HUES64 (cell line): ENCODE results near the gene KRT31.
"Not testable (repeated sequence)": the region's sequence is repeated elsewhere in the genome, so short reads cannot be mapped to it uniquely, and the experiment has no call there.

Experiments used
- H3K27ac ChIP-seq: 2 replicates; pipeline ENCODE4 v1.7.0; 2013; ENCODE audit warnings: low read depth, low read length, inconsistent platforms
- H3K27me3 ChIP-seq: 2 replicates; pipeline ENCODE4 v1.6.1; 2013; ENCODE audit warnings: mild to moderate bottlenecking, low read length; ENCODE audit not compliant: insufficient read depth
- H3K36me3 ChIP-seq: 2 replicates; pipeline ENCODE4 v1.6.1; 2013; ENCODE audit warnings: mild to moderate bottlenecking, low read length; ENCODE audit not compliant: insufficient read depth
- H3K4me1 ChIP-seq: 2 replicates; pipeline ENCODE4 v1.6.1; 2013; ENCODE audit warnings: mild to moderate bottlenecking, low read length, moderate library complexity; ENCODE audit not compliant: insufficient read depth
- H3K4me3 ChIP-seq: 2 replicates; pipeline ENCODE4 v1.5.1; 2013; ENCODE audit warnings: mild to moderate bottlenecking, low read length, moderate library complexity
- H3K9ac ChIP-seq: 2 replicates; pipeline ENCODE4 v1.6.1; 2013; ENCODE audit warnings: mild to moderate bottlenecking, low read depth, low read length
- H3K9me3 ChIP-seq: 2 replicates; pipeline ENCODE4 v1.6.1; 2013; ENCODE audit warnings: low read depth, low read length; ENCODE audit not compliant: insufficient read depth
- whole genome bisulfite sequencing: fragments of 150-250, 120-280 bp; methylation state at CpG from one replicate; pipeline ENCODE4 v1.1.7; 2013; ENCODE audit warnings: missing lambda C conversion rate; 5-methylcytosine and 5-hydroxymethylcytosine counted together

The KRT31 gene

DNA sequence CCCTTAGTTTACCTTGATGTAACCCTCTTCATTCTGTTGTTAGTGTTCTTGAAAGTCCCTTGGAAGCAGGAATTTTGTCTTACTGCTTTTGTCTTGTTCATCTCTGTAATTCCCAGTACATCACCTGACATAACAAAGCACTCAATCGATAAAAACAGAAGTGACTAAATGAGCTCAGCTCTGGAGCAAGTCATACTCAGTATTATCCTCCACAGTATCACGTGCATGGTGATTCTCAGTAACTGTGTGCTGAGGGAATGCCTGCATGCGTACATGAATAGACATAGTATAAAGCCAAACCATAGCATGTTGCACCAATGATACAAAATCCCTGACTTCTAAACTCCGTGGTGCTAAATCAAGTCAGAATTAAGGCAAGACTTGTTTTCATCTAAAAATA lies 36.2 kb upstream of the KRT31 start:
- WGBS, result 68% methylated on average over 4 of the region's 4 CpGs
- Histone ChIP-seq H3K9me3 (no peaks in the 10 kb centered on the region), H3K9ac (no peak overlapping the region), H3K36me3 (no peaks in the 10 kb centered on the region), H3K4me3 (no peak overlapping the region), H3K27me3 (no peaks in the 10 kb centered on the region), H3K27ac (no peak overlapping the region), H3K4me1 (no peaks in the 10 kb centered on the region)

- H3K36me3 ChIP-seq, H3K4me1 ChIP-seq, H3K27me3 ChIP-seq, H3K27ac ChIP-seq, H3K4me3 ChIP-seq, H3K9me3 ChIP-seq, H3K9ac ChIP-seq: not testable (repeated sequence)
- WGBS, result 92% methylated on average over 9 of the region's 9 CpGs
Measured at GRCh38 chr17:41430376-41430775, 33.0 kb upstream of the KRT31 start.

GRCh38 chr17:41429667-41430066 lies 32.3 kb upstream of the KRT31 start:
- Histone ChIP-seq H3K9ac (no peak overlapping the region), H3K4me1 (no peaks in the 10 kb centered on the region), H3K9me3 (no peaks in the 10 kb centered on the region), H3K36me3 (no peaks in the 10 kb centered on the region), H3K4me3 (no peak overlapping the region), H3K27ac (no peak overlapping the region), H3K27me3 (no peaks in the 10 kb centered on the region)
- WGBS, result 91% methylated on average over 7 of the region's 7 CpGs

DNA sequence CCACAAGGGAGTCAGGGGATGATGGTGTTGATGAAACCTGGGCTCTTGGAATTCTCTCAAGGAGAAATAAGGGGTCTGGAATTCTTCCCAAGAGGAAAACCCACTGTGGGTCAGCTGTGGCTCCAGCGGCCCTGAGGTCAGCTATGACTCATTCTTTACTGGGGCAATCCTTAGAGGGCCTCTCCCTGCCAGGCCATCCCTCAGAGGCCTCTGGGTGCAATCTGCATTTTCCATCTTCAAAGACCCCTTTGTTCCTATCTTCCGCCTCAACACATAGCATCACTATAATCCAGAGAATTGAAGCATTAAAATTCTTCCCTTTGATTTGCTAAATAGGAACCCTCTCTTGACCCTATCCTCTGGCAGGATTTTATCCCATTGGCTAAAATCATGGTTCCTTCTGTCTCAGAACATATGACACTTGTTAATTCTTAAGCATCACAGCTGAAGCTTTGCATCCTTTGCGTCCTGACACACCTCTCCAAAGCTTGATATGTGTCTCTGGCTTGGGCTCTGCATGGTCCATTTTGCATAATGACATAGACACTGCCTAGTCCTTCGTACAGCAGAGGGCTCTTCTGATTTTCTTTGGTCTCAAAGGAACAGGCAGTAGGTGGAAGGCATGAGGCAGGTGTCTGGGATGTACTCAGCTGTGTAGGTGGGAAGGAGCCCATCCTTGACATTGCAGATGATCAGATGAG lies 31.3 kb upstream of the KRT31 start:
- Histone ChIP-seq H3K27me3 (no peaks in the 10 kb centered on the region), H3K4me1 (no peaks in the 10 kb centered on the region)

GRCh38 chr17:41424111-41424635 lies 26.8 kb upstream of the KRT31 start, which contains the start of gene KRT37:
Gene KRT37, minus strand, starts transcription at chr17:41424585. Its CDS starts 62 bp downstream, at chr17:41424523.
- H3K9ac ChIP-seq, result no peak within 1 kb of the TSS
- H3K4me3 ChIP-seq, result no peak within 1 kb of the TSS
- 96% methylated on average over 12 of the region's 13 CpGs for WGBS
- H3K27me3 ChIP-seq, result no peaks in the 10 kb centered on the region
- no peaks in the 10 kb centered on the region for H3K36me3 ChIP-seq
- H3K4me1 ChIP-seq, result no peaks in the 10 kb centered on the region
- no peak within 1 kb of the TSS for H3K27ac ChIP-seq
- H3K9me3 ChIP-seq, result no peaks in the 10 kb centered on the region

More for the DNA sequence above, 31.3 kb upstream of the KRT31 start:
- no peak overlapping the region for H3K4me3 ChIP-seq
- H3K9me3 ChIP-seq, result no peaks in the 10 kb centered on the region
- no peak overlapping the region for H3K27ac ChIP-seq
- H3K36me3 ChIP-seq, result no peaks in the 10 kb centered on the region
- 57% methylated on average over 4 of the region's 4 CpGs for WGBS
- H3K9ac ChIP-seq, result no peak overlapping the region

DNA sequence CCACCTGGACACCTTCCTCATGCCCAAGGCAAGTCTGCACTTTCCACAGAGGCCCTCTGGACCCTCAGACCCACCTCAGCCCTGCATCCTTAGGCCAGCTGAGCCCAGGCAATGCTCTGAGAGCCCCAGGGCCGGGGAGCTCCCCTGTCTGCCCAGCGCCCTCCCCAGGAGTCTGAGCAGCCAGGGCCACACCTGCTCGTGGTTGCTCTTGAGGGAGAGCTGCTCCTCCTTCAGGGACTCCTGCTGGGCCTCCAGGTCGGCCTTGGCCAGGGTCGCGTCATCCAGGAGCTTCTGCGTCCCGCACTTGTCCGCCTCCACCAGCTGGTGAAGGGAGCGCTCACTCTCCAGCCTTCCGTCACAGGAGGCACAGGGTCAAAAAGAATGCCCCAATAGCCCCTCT lies 25.2 kb upstream of the KRT31 start:
- H3K9ac ChIP-seq, H3K9me3 ChIP-seq, H3K27me3 ChIP-seq, H3K27ac ChIP-seq, H3K4me1 ChIP-seq, H3K36me3 ChIP-seq, H3K4me3 ChIP-seq: not testable (repeated sequence)
- WGBS, result 89% methylated on average over 11 of the region's 11 CpGs

GRCh38 chr17:41421617-41422016 lies 24.2 kb upstream of the KRT31 start:
- no peaks in the 10 kb centered on the region for H3K27me3 ChIP-seq
- no peak overlapping the region for H3K4me3 ChIP-seq

GRCh38 chr17:41421116-41421515 lies 23.7 kb upstream of the KRT31 start:
- H3K27me3 ChIP-seq, result no peaks in the 10 kb centered on the region
- no peak overlapping the region for H3K27ac ChIP-seq
- no peaks in the 10 kb centered on the region for H3K9me3 ChIP-seq
- H3K4me1 ChIP-seq, result no peaks in the 10 kb centered on the region
- no peak overlapping the region for H3K4me3 ChIP-seq
- H3K9ac ChIP-seq, result no peak overlapping the region
- no peaks in the 10 kb centered on the region for H3K36me3 ChIP-seq
- 92% methylated on average over 9 of the region's 9 CpGs for WGBS

More at GRCh38 chr17:41421617-41422016, 24.2 kb upstream of the KRT31 start:
- no peaks in the 10 kb centered on the region for H3K4me1 ChIP-seq
- WGBS, result 93% methylated on average over 4 of the region's 4 CpGs
- no peak overlapping the region for H3K27ac ChIP-seq
- H3K36me3 ChIP-seq, result no peaks in the 10 kb centered on the region
- no peaks in the 10 kb centered on the region for H3K9me3 ChIP-seq
- H3K9ac ChIP-seq, result no peak overlapping the region

GRCh38 chr17:41420134-41420533 lies 22.7 kb upstream of the KRT31 start:
- WGBS, result 97% methylated on average over 3 of the region's 4 CpGs
- H3K9me3 ChIP-seq, result no peaks in the 10 kb centered on the region
- H3K4me3 ChIP-seq, result no peak overlapping the region
- no peaks in the 10 kb centered on the region for H3K36me3 ChIP-seq
- no peaks in the 10 kb centered on the region for H3K27me3 ChIP-seq
- H3K9ac ChIP-seq, result no peak overlapping the region
- H3K4me1 ChIP-seq, result no peaks in the 10 kb centered on the region
- no peak overlapping the region for H3K27ac ChIP-seq

DNA sequence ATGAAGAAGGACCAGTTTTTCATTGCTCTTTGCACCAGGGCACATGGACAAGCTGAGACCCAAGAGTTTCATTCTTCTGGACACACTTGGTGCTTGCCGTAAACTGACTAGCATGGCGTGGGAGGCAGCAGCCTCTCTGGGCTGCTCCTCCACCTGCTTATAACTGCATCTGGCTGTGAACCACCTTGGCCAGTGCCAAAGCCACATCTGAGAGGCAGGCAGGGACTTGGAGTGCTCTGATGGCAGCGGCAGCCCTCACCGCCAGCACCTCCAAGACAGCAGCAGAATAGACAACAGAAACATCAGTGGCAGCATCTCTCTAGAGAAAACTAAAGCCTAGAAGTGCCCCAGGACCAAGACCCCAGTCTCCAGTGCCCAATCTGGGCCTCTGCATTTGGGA lies 22.3 kb upstream of the KRT31 start:
- H3K4me1 ChIP-seq, result no peaks in the 10 kb centered on the region
- 95% methylated on average over 4 of the region's 4 CpGs for WGBS
- no peaks in the 10 kb centered on the region for H3K27me3 ChIP-seq
- no peak overlapping the region for H3K27ac ChIP-seq
- H3K36me3 ChIP-seq, result no peaks in the 10 kb centered on the region
- H3K4me3 ChIP-seq, result no peak overlapping the region
- no peaks in the 10 kb centered on the region for H3K9me3 ChIP-seq
- H3K9ac ChIP-seq, result no peak overlapping the region

- H3K4me3 ChIP-seq, result no peak overlapping the region
- no peaks in the 10 kb centered on the region for H3K27me3 ChIP-seq
- H3K9me3 ChIP-seq, result no peaks in the 10 kb centered on the region
- no peak overlapping the region for H3K27ac ChIP-seq
- WGBS, result 95% methylated on average over 7 of the region's 7 CpGs
- H3K4me1 ChIP-seq, result peaks cover 5% of the 10 kb centered on the region; the same call in 1 of the 2 replicates
- H3K36me3 ChIP-seq, result no peaks in the 10 kb centered on the region
- no peak overlapping the region for H3K9ac ChIP-seq
Measured at GRCh38 chr17:41418116-41418860, 20.9 kb upstream of the KRT31 start.
